H9 (cell line): Measurements from ENCODE around the gene ZNF205. TPM values are rescaled to one million over a fixed set of nuclear protein-coding genes. Genes with fewer than 3 reads are reported as not detected.

Experiments
- DNase-seq: peaks from one replicate; pipeline ENCODE4 v3.0.0-alpha.2; 2017
- H2AFZ ChIP-seq: one replicate; pipeline ENCODE4 v1.6.1; 2013; ENCODE audit warnings: mild to moderate bottlenecking, low read length, control low read depth, moderate library complexity
- H2AK5ac ChIP-seq: 2 replicates; pipeline ENCODE4 v1.6.1; 2013; ENCODE audit warnings: low read length, control low read depth, mixed read lengths; ENCODE audit not compliant: insufficient read length
- H2BK120ac ChIP-seq: one replicate; pipeline ENCODE4 v1.6.1; 2013; ENCODE audit warnings: low read depth, mild to moderate bottlenecking, low read length, control low read depth, inconsistent platforms; ENCODE audit not compliant: poor library complexity, severe bottlenecking
- H2BK12ac ChIP-seq: 2 replicates; pipeline ENCODE4 v1.6.1; 2013; ENCODE audit warnings: low read length, control low read depth, mixed read lengths, low read depth; ENCODE audit not compliant: insufficient read length
- H2BK15ac ChIP-seq: 2 replicates; pipeline ENCODE4 v1.6.1; 2013; ENCODE audit warnings: low read depth, low read length, control low read depth
- H2BK20ac ChIP-seq: one replicate; pipeline ENCODE4 v1.6.1; 2013; ENCODE audit warnings: low read depth, mild to moderate bottlenecking, low read length, control low read depth, inconsistent platforms; ENCODE audit not compliant: poor library complexity, severe bottlenecking
- H2BK5ac ChIP-seq: 2 replicates; pipeline ENCODE4 v1.6.1; 2013; ENCODE audit warnings: low read length, control low read depth, mixed read lengths; ENCODE audit not compliant: insufficient read length
- H3K14ac ChIP-seq: 2 replicates; pipeline ENCODE4 v1.6.1; 2013; ENCODE audit warnings: low read length, control low read depth; ENCODE audit not compliant: insufficient read depth
- H3K18ac ChIP-seq: 2 replicates; pipeline ENCODE4 v1.6.1; 2013; ENCODE audit warnings: low read depth, mild to moderate bottlenecking, mixed read lengths, low read length, control low read depth; ENCODE audit not compliant: insufficient read length
- H3K23ac ChIP-seq: 2 replicates; pipeline ENCODE4 v1.6.1; 2013; ENCODE audit warnings: low read length, control low read depth, mixed read lengths, low read depth; ENCODE audit not compliant: insufficient read length
- H3K23me2 ChIP-seq: 2 replicates; pipeline ENCODE4 v1.6.1; 2013; ENCODE audit warnings: low read depth, mild to moderate bottlenecking, mixed read lengths, low read length, control low read depth; ENCODE audit not compliant: insufficient read length, poor library complexity, severe bottlenecking
- H3K27ac ChIP-seq: 2 replicates; pipeline ENCODE4 v1.5.1; 2013; ENCODE audit warnings: low read length, control low read depth, mixed read lengths, low read depth; ENCODE audit not compliant: insufficient read length
- H3K27me3 ChIP-seq: 2 replicates; pipeline ENCODE4 v1.6.1; 2013; ENCODE audit warnings: low read length, control low read depth, inconsistent platforms; ENCODE audit not compliant: insufficient read depth
- H3K4ac ChIP-seq: 2 replicates; pipeline ENCODE4 v1.6.1; 2013; ENCODE audit warnings: low read depth, mild to moderate bottlenecking, control low read depth, inconsistent platforms, low read length, moderate library complexity
- H3K4me1 ChIP-seq: 2 replicates; pipeline ENCODE4 v1.6.1; 2013; ENCODE audit warnings: low read length, control low read depth, inconsistent platforms; ENCODE audit not compliant: insufficient read depth
- H3K4me2 ChIP-seq: 2 replicates; pipeline ENCODE4 v1.6.1; 2013; ENCODE audit warnings: low read length, control low read depth, mixed read lengths; ENCODE audit not compliant: insufficient read length, insufficient read depth
- H3K56ac ChIP-seq: 2 replicates; pipeline ENCODE4 v1.6.1; 2013; ENCODE audit warnings: low read depth, mild to moderate bottlenecking, mixed read lengths, low read length, control low read depth; ENCODE audit not compliant: insufficient read length
- H3K79me1 ChIP-seq: 2 replicates; pipeline ENCODE4 v1.6.1; 2013; ENCODE audit warnings: low read depth, mild to moderate bottlenecking, moderate library complexity, low read length, control low read depth, inconsistent platforms; ENCODE audit not compliant: insufficient read depth, poor library complexity, severe bottlenecking
- H3K79me2 ChIP-seq: 2 replicates; pipeline ENCODE4 v1.6.1; 2013; ENCODE audit warnings: low read length, control low read depth, inconsistent platforms; ENCODE audit not compliant: insufficient read depth
- H3K9ac ChIP-seq: 2 replicates; pipeline ENCODE4 v1.6.1; 2013; ENCODE audit warnings: low read length, control low read depth, mixed read lengths; ENCODE audit not compliant: insufficient read length; ENCODE audit errors: extremely low read depth
- H3K9me3 ChIP-seq: one replicate; pipeline ENCODE4 v1.6.1; 2013; ENCODE audit warnings: low read depth, low read length, inconsistent platforms; ENCODE audit not compliant: control insufficient read depth
- H3T11ph ChIP-seq: one replicate; pipeline ENCODE4 v1.6.1; 2013; ENCODE audit warnings: mild to moderate bottlenecking, low read length, control low read depth, inconsistent platforms
- H4K20me1 ChIP-seq: one replicate; pipeline ENCODE4 v1.6.1; 2013; ENCODE audit not compliant: control insufficient read depth, insufficient read length, insufficient read depth
- H4K5ac ChIP-seq: 2 replicates; pipeline ENCODE4 v1.6.1; 2013; ENCODE audit warnings: low read depth, mild to moderate bottlenecking, mixed read lengths, low read length, control low read depth; ENCODE audit not compliant: insufficient read length
- H4K8ac ChIP-seq: replicated peaks from 2 replicates; pipeline ENCODE4 v1.6.1; 2013; ENCODE audit warnings: low read length, control low read depth, mixed read lengths, low read depth; ENCODE audit not compliant: insufficient read length
- H4K91ac ChIP-seq: 2 replicates; pipeline ENCODE4 v1.6.1; 2013; ENCODE audit warnings: low read depth, mild to moderate bottlenecking, moderate library complexity, mixed read lengths, low read length, control low read depth; ENCODE audit not compliant: insufficient read length
- H3K27ac Mint-ChIP-seq, 3 experiments: 2 replicates in 2 of 3; 3 replicates in 1 of 3; pipeline ENCODE4 v1.8.0; 2020 to 2021; ENCODE audit warnings: mixed read lengths in 3 of 3, mild to moderate bottlenecking in 1 of 3, moderate library complexity in 1 of 3
- H3K27me3 Mint-ChIP-seq: 2 replicates; pipeline ENCODE4 v1.8.0; 2021; ENCODE audit warnings: low read depth, mild to moderate bottlenecking, moderate library complexity, mixed read lengths
- H3K36me3 Mint-ChIP-seq, 3 experiments: 2 replicates in 2 of 3; 3 replicates in 1 of 3; pipeline ENCODE4 v1.8.0; 2020 to 2021; ENCODE audit warnings: low read depth in 3 of 3, mixed read lengths in 3 of 3; ENCODE audit not compliant: insufficient read depth in 1 of 3
- H3K4me1 Mint-ChIP-seq, 2 experiments: 2 replicates each; pipeline ENCODE4 v1.8.0; 2020; ENCODE audit warnings: mixed read lengths in 2 of 2
- H3K4me3 Mint-ChIP-seq, 2 experiments: 2 replicates in 1 of 2; 3 replicates in 1 of 2; pipeline ENCODE4 v1.8.0; 2020 to 2021; ENCODE audit warnings: mild to moderate bottlenecking in 2 of 2, mixed read lengths in 2 of 2, moderate library complexity in 1 of 2
- H3K9me3 Mint-ChIP-seq, 2 experiments: 2 replicates in 1 of 2; 3 replicates in 1 of 2; pipeline ENCODE4 v1.8.0; 2020; ENCODE audit warnings: mild to moderate bottlenecking in 2 of 2, mixed read lengths in 2 of 2, moderate library complexity in 1 of 2
- CTCF ChIP-seq: fragments of 200-600 bp; sonication (generic); conservative IDR thresholded peaks from 3 replicates; pipeline ENCODE4 v1.8.0; 2021; ENCODE audit warnings: antibody characterized with exemption, mild to moderate bottlenecking
- WGBS: extraction: QIAGEN DNeasy Blood & Tissue Kit; methylation state at CpG from one replicate; pipeline ENCODE4 v1.1.7; 2013; ENCODE audit warnings: missing lambda C conversion rate, low lambda C conversion rate, mixed read lengths; ENCODE audit not compliant: insufficient read length; ENCODE audit errors: extremely low coverage; 5-methylcytosine and 5-hydroxymethylcytosine counted together
- total RNA-seq: library from RNA; stranded (reverse); gene quantifications from 2 replicates; pipeline ENCODE4 v1.2.1, GENCODE V29; 2021

ZNF205 gene
- total RNA-seq, 1 experiment from 2014 or later: 16.8 TPM

GRCh38 chr16:3094289-3095027 is 17.9 kb upstream of the ZNF205 start:
- H3K9me3 Mint-ChIP-seq: no peaks in the 10 kb centered on the region
- no peak overlapping the region for H2BK15ac ChIP-seq
- no peak overlapping the region for H3K4me2 ChIP-seq
- no peak overlapping the region for H2BK20ac ChIP-seq
- H3K79me2 ChIP-seq: peaks cover 17% of the 10 kb centered on the region; the same call in 1 of the 2 replicates
- peak; percentile 88 for TF ChIP-seq CTCF
- no peaks in the 10 kb centered on the region for H3K9me3 ChIP-seq
- peaks cover 22% of the 10 kb centered on the region for H3K23me2 ChIP-seq
- H3K9ac ChIP-seq: no peak overlapping the region
- no peak for DNase-seq
- H3K4ac ChIP-seq: no peak overlapping the region
- no peak overlapping the region for H4K8ac ChIP-seq
- no peak overlapping the region for H4K5ac ChIP-seq
- H4K91ac ChIP-seq: no peak overlapping the region
- no peak overlapping the region for H3T11ph ChIP-seq
- H2BK12ac ChIP-seq: no peak overlapping the region
- H3K27me3 ChIP-seq: no peaks in the 10 kb centered on the region
- peaks cover 30% of the 10 kb centered on the region in 2 experiments for H3K4me1 Mint-ChIP-seq
- H3K79me1 ChIP-seq: peaks cover 6% of the 10 kb centered on the region
- H3K14ac ChIP-seq: no peak overlapping the region
- H3K23ac ChIP-seq: no peak overlapping the region
- H3K4me3 Mint-ChIP-seq: peak overlapping the region in 1 of 2 experiments; percentile 2; a peak in 2 of 5 replicates
- no peaks in the 10 kb centered on the region for H4K20me1 ChIP-seq
- peaks cover 3% of the 10 kb centered on the region; the same call in 1 of the 2 replicates for H3K4me1 ChIP-seq
- peak overlapping the region; percentile 71 to 87 (median 81); a peak in 4 of 7 replicates for H3K27ac Mint-ChIP-seq
- H3K18ac ChIP-seq: no peak overlapping the region
- no peak overlapping the region for H2AK5ac ChIP-seq
- no peak overlapping the region for H3K27ac ChIP-seq
- no peak overlapping the region for H2BK5ac ChIP-seq
- peaks cover 44 to 76% (median 58%) of the 10 kb centered on the region in 3 experiments for H3K36me3 Mint-ChIP-seq
- H3K56ac ChIP-seq: no peak overlapping the region
- H3K27me3 Mint-ChIP-seq: no peaks in the 10 kb centered on the region; the same call in 1 of the 2 replicates
- H2BK120ac ChIP-seq: no peak overlapping the region
- H2AFZ ChIP-seq: no peak overlapping the region
- WGBS: no CpG with 5 or more reads among the region's 22 CpGs
